ENCODE data around the gene TBC1D1.

The TBC1D1 gene

DNA sequence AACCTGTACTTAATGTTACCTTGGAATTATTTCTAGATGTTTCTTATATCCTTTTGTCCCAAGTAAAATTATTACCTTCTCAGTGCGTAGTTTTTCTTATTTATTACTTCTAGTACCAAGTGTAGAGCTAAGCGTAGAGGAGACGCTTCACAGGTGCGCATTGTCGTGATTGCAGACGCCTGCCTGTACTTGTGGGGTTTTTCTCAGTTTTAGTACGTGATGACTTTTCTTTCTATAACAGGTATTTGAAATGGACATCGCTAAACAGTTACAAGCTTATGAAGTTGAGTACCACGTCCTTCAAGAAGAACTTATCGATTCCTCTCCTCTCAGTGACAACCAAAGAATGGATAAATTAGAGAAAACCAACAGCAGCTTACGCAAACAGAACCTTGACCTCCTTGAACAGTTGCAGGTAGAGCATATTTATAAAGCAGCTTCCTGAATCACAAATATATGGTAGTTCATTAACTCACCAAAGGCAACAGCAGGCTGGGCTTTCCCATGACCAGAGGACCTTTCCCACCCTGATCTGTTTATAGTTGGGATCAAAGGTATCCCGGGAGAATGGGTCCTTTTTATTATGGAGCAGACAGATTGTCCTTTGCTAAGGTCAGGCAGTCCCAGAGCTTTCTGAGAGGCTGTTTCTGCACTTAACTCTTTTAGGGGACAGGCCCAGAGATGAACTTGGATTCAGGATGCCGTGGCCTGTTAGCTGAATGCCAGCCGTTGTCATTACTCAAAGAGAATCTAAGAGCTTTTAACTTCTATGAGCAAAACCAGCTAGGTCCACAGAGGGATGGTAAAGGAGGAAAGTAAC lies 242.2 kb downstream of the TBC1D1 start:
- DNase-seq = no peak

DNA sequence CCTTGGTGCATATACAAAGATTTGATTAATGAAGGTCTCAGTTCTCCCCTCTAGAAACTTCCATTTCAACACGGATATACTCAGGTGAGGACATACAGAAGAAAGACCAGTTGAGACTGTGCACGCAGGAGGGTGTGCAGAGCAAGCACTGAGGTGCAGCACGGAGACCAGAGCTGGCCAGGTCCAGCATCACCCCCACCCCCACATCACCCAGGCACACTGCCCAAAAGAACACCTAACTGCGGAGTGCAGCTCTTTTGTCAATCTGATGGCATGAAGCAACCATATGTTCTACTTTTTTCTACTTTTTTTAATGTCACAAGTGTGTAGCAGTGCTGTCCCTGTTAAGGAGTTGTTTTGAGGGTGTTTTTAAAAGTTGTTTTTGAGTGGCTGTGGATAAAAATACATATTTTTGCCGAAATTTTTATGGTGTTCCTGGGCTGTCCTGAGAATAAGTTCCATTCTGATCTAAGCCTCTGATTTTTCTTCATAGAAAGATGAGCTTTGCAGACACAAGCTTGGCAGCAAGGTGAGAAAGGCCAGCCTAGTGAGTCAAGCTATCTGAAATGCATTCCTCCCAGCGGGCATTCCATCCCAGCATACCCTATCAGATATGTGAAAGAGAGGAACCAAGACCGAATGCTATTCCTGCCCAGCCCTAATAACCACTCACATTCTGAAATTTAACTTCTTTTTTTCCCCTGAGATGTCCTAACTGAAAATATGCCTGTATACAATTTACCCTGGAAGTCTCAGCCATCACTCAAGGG lies 243.0 kb downstream of the TBC1D1 start:
- DNase-seq = no peak

DNA sequence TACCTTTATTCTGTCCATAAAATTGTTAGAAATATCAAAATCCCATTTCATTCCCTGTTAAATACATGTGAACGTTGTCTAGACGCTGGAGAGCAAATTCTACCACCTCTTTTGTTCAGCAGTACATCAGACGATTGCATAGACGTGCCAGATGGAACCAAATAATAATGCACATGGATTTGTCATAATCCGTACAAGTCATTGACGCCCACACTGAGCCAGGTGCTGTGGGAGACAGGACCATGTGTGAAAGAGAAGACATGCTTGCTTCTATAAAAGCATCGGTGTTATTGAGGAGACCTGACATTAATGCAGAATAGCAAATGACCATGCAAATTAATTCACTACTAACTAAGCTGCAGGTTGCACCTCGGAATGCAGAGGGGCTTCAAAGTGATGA lies 244.3 kb downstream of the TBC1D1 start:
- no peak for DNase-seq

DNA sequence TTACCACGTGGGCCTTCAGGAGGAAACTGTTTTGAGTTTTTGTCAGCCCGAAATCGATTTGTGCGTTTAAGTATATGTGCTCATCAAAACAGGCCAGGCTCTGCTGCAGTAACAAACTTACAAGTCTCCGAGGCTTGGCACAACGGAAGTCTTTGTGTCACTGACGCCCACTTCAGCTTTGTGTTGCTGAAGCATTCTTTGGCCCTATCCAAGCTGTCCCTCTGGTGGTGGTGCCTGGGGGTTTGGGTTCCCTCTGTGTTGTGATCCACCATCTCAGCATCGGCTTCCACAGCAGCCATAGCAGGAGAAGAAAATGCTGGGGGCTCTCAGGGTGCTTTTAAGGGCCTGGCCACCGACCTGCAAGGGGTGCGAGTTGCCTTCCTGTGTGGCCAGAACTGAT lies 245.7 kb downstream of the TBC1D1 start:
- no peak for DNase-seq

DNA sequence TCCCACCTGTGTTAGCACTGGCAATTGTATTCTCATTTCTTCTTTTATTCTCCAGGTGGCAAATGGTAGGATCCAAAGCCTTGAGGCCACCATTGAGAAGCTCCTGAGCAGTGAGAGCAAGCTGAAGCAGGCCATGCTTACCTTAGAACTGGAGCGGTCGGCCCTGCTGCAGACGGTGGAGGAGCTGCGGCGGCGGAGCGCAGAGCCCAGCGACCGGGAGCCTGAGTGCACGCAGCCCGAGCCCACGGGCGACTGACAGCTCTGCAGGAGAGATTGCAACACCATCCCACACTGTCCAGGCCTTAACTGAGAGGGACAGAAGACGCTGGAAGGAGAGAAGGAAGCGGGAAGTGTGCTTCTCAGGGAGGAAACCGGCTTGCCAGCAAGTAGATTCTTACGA lies 246.2 kb downstream of the TBC1D1 start:
- DNase-seq = no peak

DNA sequence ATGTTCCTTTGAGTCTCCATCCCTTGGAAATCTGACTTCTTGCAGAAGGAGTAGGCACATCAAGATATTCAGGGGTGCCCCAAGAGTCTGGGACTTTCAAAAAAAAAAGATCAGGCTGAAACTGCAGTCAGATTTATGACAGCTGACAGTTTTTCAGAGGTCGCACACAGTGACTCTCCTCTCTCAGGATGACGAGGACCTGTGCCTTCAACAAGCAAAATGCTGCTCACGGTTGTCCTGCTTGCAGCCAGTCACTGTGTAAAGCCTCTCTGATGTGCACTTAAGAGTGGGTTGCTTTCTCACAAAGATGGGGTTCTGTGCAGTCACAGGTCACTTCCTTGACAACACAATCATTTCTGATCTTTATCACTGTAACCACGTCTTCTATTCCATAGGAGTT lies 247.5 kb downstream of the TBC1D1 start:
- DNase-seq = no peak

DNA sequence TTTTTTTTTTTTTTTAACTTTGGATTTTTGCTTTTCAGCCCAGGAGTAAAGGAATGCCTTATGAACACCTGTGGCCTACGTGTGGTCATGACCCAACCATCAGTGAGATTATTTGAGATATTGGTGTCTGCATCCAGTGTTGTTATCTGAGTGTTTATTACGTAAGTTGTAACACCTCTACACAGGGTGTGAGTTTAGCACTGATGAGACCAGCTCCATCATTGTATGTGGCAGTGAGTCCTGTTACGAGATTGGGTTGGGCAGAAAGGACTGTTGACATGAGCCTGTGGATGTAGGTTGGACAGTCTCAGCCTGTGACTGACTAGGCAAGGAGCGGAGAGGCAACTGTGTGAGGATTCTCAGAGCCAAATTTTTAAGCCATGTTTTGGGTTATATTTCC lies 248.3 kb downstream of the TBC1D1 start:
- no peak for DNase-seq

DNA sequence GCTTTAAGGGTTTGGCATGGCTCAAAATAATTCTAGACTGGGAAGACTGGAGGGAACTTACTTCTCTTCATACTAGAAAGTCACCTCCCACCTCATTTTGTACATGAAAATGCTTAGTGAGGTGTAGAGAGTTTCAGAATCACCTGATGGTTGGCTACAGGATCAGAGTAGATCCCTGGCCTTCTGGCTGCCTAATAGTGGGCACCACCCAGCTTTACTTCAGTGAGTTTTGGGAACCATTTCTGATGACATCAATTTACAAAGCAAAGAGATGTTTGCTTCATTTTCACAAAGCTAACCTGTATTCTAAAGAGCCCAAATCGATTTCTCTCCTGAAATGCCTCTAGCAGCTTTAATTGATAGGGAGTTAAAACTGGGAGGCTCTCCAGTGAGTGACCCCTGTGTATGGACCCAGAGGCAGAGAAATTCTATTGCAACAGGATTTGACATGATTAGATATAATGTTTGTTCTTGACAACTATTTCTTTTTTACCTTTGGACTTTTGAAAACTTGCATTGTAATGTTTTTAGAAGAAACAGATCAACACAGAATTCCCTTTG lies 249.8 kb downstream of the TBC1D1 start:
- DNase-seq = no peak

DNA sequence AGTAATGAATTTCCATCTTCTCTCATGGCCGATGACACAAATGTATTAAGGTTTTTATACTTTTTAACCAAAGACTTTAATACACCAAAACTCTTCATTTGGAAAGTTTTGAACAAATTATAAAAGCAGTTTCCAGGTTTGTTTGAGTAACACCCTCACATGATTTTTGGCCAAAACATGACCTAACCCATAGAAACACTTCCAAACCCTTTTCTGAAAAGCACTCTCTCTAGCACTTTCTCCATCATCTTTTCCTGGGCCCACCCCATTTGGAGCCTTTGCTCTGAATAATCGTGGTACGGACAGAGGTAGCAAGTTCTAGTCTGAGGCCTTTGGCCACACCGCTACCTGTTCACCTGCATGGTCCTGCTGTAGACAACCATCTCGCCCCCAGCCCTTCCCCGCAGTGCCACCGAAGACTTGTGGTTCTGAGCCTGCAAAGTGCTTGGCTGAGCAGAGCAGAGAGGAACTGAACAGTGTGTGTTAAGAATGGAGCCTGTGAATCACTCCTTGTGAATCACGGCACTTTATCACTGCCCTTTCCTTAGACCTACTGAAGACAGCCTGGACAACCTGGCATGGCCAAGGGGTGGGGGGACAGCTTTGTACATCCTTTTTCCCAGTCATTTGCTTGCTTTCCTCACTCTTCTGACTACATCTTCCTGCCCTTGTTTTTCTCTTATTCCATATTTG lies 251.1 kb downstream of the TBC1D1 start:
- no peak for DNase-seq

DNA sequence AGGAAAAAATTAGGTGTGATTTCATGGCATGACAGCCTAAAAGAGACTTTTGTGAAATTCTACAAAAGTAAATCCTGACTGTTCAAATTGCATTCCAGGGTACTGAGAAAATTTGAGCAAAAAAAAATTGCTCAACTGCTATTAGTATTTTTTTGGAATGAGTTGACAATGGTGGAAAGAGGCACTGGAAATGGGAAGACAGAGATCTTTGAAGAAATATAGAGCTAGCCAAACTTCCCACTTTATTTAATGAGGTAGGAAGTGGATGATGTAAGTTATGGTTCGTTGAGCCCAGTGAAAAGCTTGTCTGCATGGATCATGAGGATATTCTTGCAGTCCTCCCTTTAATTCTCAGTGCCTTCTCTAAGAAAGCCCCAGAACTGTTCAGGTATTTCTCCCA lies 253.1 kb downstream of the TBC1D1 start:
- DNase-seq = no peak

DNA sequence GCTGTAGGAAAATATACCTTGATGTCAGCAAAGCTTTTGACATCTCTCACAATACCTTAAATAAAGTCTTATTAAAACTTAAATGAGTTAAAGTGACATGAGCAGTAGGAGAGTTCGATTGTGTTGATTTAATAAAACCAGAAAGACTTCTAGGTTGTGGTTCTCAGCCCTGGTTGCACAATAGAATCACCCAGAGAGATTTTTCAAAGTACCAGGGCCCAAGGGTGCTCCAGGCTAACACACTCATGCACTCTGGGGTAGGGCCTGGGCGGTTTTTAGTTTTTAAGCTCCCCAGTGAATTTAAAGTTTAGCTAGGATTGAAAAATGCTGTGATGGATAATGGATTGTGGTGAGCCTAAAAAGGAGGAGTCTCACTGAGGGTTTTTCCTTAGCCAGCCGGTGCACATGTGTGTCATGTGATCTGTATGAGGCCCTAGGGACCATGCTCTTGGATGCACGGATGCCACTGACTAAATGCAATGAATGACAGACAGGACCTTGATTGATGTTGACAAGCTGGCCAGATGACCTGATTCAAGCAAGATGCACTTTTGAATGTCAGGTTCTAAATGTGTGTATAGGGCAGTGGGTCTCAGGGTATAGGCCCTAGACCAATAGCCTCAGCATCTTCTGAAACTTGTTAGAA lies 254.3 kb downstream of the TBC1D1 start:
- no peak for DNase-seq

DNA sequence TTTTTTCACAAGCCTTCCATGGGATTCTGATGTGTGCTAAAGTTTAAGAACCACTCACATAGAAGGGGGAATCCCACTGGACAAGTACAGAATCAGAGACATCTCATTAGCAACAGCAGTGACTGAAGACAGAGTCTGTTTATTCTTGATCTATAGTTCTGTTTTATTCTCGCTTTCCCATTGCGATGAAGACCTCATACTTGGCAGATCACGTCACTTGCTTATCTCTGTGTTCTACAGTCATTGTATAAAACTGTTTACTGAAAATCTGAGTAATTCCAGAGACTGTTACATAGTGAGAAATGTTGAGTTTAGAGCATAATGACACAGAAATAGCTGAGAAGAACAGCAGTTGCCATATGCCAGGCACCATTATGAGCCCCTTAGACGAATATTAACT lies 254.9 kb downstream of the TBC1D1 start:
- no peak for DNase-seq

DNA sequence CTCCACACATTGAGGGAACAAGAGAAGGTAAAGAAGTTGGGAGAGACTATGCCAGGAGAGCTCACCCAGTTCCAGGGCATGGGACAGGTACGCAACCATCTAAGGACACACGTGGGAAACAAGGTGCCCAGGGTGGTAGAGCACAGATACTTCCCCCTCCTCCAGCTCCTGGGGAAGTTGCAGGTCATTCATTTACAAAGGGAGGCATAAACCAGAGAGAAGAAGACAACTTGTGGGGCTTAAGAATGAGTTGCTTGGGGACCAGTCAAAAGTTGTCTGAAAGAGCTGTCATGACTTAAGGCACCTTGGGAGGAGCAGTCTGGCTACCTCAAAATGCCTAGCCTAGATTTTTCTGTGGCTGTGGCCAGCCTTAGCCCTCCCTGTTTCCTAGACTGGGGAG lies 255.5 kb downstream of the TBC1D1 start:
- no peak for DNase-seq

DNA sequence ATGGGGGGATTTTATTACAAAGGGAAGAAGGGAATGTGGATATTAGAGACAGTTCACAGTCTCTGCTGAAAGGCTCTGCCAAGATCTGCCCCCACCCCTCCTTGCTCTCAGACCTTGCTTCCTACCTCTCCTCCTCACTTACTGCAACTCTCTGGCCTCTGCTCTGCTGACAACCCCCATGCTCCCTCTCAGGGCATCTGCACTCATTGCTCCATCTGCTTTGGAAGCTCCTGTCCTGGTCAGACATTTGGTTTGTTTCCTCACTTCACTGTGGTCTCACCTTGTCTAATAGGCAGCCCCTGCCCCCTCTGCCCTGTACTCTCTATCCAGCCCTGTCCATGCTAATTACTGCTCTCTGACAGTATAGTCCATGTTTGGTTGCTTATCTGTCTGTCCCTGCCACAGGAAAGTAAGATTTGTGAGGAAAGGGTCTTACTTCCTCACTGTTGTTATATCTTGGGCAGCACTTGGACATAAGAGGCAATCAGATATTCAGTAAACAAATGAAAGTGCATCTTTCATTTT lies 258.6 kb downstream of the TBC1D1 start:
- no peak for DNase-seq

DNA sequence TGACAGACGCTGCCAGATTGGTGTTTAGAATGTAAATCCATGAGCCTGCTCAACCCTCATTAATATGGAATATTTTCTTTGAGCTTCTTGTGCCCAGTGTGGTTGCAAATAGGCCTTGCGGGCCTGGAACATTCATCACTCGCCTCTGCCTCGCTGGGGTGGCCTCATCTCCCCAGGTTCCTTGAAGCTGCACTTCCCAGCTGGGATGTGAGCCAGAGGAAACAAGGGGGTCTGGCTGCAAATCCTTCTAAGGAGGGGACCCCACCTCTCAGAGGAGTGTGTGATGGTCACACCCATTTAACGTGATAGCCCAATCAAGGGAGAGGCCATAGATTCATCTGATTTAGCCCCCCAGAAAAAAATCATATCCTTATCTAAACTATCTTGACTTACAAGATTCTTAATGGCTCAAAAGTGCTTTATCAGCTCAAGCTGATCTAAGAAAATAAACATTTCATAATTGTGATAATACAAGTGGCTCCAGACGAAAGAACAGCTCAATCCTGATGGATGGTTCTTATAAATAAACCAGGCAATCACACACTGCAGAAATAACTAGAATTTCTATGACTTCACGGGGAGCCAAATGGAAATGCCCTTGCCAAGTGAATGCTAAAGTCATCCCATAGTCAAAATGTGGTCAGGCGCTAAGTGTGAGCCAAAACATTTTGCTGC lies 259.2 kb downstream of the TBC1D1 start:
- no peak for DNase-seq

DNA sequence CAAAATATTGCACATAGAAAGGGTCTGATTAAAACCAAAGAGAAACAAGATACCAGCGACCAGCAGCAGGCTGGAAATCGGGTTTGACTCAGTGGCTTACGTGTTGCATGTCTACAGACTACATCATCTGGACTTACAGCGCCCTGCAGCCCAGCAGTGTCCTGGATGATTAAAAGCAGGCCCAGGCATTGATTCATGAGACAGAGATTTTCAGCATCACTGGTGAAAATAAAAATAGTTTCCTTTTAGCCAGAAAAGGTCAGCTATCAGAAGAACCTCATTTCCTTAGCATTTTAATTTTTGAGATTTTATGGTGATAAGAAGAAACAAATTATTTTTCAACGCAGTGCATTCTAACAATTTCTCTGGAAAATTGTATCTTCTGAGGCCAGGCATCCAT lies 259.9 kb downstream of the TBC1D1 start:
- no peak for DNase-seq

DNA sequence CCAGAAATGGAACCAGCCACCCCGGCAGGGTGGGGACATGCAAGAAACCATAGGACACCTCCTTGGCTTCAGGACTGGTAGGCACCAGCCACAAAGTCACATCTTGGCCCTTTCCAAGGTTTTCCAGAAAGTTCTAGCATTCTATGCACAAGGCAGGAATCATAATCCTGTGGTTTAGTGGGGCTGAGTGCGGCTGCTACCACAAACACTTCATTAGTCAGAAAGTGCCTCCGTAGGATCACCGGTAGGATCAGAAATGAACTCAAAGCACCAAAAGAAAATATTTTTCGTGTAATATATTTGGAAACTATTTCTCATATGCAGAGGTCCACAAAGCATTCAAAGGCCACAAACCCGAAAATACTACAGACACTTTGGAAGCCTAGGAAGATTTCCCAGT lies 261.0 kb downstream of the TBC1D1 start:
- DNase-seq = no peak

DNA sequence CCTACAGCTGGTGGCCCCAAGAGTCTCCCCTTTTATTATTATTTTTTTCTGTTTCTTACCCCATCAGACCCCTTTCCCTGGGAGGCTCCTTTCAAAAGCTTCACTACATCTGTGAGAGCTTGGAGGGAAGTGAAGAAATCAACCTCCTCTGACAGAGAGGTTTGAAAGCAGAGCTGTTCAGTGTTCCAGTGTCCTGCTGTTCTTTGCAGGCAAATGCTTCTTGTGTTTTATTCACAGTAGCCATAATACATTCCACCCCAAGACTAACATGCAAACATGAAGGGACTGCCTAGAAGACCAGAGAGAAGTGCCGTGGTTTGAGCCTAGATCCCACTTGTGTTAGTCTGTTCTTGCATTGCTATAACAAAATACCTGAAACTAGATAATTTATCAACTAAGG lies 261.4 kb downstream of the TBC1D1 start:
- DNase-seq = no peak

DNA sequence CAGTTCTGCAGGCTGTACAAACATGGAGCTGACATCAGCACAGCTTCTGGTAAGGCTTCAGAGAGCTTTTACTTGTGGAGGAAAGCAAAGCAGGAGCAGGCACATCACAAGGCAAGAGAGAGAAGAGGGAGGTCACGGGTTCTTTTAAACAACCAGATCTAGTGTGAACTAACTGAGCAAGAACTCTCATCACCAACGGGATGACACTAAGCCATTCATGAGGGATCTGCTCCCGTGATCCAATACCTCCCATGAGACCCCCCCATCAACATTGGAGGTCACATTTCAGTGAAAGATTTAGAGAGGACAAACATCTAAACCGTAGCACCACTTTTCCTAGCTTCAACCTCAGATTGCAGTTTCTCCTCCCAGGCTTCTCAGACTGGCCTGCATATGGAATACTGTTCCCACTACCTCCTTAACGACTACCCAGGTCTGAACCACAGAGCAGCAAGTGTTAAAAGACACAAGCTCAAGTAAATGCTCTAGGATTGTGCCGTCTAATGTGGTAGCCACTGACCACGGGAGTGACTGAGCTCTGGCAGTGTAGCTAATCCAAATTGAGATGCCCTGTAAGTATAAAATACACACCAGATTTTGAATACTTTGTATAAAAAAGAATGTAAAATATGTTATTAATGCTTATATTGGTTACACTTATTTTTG lies 262.0 kb downstream of the TBC1D1 start:
- DNase-seq = no peak

DNA sequence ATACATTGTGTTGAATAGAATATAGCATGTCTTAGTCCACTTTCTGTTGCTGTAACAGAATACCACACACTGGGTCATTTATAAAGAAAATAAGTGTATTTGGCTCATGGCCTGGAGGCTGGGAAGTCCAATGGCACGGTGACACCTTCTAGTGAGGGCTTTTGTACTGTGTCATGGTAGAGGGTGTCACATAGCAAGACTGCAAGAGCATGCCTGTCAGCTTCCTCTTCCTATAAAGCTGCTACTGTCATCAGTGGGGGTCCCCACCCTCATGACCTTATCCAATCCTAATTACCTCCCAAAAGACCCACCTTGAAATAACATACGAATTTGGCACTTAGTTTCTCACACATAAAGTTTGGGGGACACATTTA lies 262.5 kb downstream of the TBC1D1 start:
- DNase-seq = no peak

DNA sequence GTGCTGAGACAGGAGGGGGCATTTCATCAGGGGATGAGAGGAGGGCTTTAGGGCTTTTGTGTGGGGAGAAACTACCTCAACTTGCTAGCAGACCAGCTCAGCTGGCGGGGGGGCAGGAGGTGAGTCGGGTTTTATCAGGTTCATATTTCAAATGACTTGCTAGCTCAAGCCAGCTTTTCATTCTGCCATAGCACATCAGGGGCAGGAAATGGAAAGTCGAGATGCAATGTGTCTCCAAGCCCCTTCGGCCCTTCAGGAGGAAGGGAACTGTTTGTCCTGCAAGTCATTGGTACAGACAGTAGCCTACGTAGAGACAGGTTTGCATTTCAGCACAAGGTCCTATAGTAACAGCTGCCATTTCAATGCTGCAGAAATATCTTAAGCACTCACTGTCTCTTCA lies 263.4 kb downstream of the TBC1D1 start:
- DNase-seq = no peak

All from hematopoietic multipotent progenitor cell treated with erythropoietin and hydrocortisone succinate and interleukin-3 and kit ligand, for 4 days (in vitro differentiated cells).